MM.1S (cell line): ENCODE data around the gene IRAK2.

Source experiments
- DNase-seq: peaks from one replicate; pipeline ENCODE4 v3.0.0-alpha.2; 2015
- H2AFZ ChIP-seq: fragments of 300-600 bp; sonication (generic); 2 replicates; pipeline ENCODE4 v1.6.0; 2016; ENCODE audit warnings: antibody characterized with exemption, low read length
- H3F3A ChIP-seq: fragments of 300-600 bp; sonication (generic); 2 replicates; pipeline ENCODE4 v1.6.1; 2016; ENCODE audit warnings: mild to moderate bottlenecking, antibody characterized with exemption, low read length, moderate library complexity, mixed read lengths; ENCODE audit not compliant: insufficient read depth
- H3K27ac ChIP-seq: fragments of 300-600 bp; sonication (generic); 2 replicates; pipeline ENCODE4 v1.5.1; 2016; ENCODE audit warnings: mild to moderate bottlenecking, low read length
- H3K27me3 ChIP-seq: fragments of 300-600 bp; sonication (generic); replicated peaks from 2 replicates; pipeline ENCODE4 v1.6.0; 2016; ENCODE audit warnings: low read length; ENCODE audit not compliant: insufficient read depth
- H3K36me3 ChIP-seq: fragments of 300-600 bp; sonication (generic); replicated peaks from 2 replicates; pipeline ENCODE4 v1.6.1; 2016; ENCODE audit warnings: mild to moderate bottlenecking, low read length, mixed read lengths; ENCODE audit not compliant: insufficient read depth
- H3K4me1 ChIP-seq: fragments of 300-600 bp; sonication (generic); 2 replicates; pipeline ENCODE4 v1.6.1; 2016; ENCODE audit warnings: low read length, mixed read lengths
- H3K4me2 ChIP-seq: fragments of 300-600 bp; sonication (generic); 2 replicates; pipeline ENCODE4 v1.6.0; 2016; ENCODE audit warnings: low read depth, low read length
- H3K4me3 ChIP-seq: fragments of 300-600 bp; sonication (generic); 2 replicates; pipeline ENCODE4 v1.5.1; 2016; ENCODE audit warnings: low read length, mixed read lengths
- H3K79me2 ChIP-seq: fragments of 300-600 bp; sonication (generic); 2 replicates; pipeline ENCODE4 v1.6.1; 2016; ENCODE audit warnings: mixed run types, low read length, mixed read lengths
- H3K9ac ChIP-seq: fragments of 300-600 bp; sonication (generic); 2 replicates; pipeline ENCODE4 v1.6.1; 2016; ENCODE audit warnings: low read length, mixed read lengths
- H3K9me2 ChIP-seq: fragments of 300-600 bp; sonication (generic); replicated peaks from 2 replicates; pipeline ENCODE4 v1.6.1; 2016; ENCODE audit warnings: mild to moderate bottlenecking, low read length, mixed read lengths; ENCODE audit not compliant: insufficient read depth
- H3K9me3 ChIP-seq: fragments of 300-600 bp; sonication (generic); replicated peaks from 2 replicates; pipeline ENCODE4 v1.6.1; 2016; ENCODE audit warnings: mild to moderate bottlenecking, low read length, mixed read lengths; ENCODE audit not compliant: insufficient read depth
- H4K20me1 ChIP-seq: fragments of 300-600 bp; sonication (generic); 2 replicates; pipeline ENCODE4 v1.6.1; 2016; ENCODE audit warnings: mild to moderate bottlenecking, low read length, moderate library complexity, mixed read lengths; ENCODE audit not compliant: insufficient read depth
- CTCF ChIP-seq: fragments of 300-600 bp; sonication (generic); IDR thresholded peaks from 2 replicates; pipeline ENCODE4 v1.5.1; 2016; ENCODE audit warnings: antibody characterized with exemption, low read length, mixed read lengths
- EZH2 ChIP-seq: fragments of 300-600 bp; sonication (generic); optimal IDR thresholded peaks from 2 replicates; pipeline ENCODE3; 2017; ENCODE audit warnings: low read depth, mild to moderate bottlenecking, antibody characterized with exemption, low read length, mixed read lengths
- EZH2phosphoT487 ChIP-seq: fragments of 300-600 bp; sonication (generic); IDR thresholded peaks from 2 replicates; pipeline ENCODE4 v1.6.1; 2018; ENCODE audit warnings: antibody characterized with exemption, low read length

The IRAK2 gene

GRCh38 chr3:10215578-10216368, 51.1 kb downstream of the IRAK2 start:
- no peaks in the 10 kb centered on the region for H3K79me2 ChIP-seq
- H3K36me3 ChIP-seq: no peaks in the 10 kb centered on the region
- no peak overlapping the region for H2AFZ ChIP-seq
- no peaks in the 10 kb centered on the region for H4K20me1 ChIP-seq
- H3K4me1 ChIP-seq: peaks cover 14% of the 10 kb centered on the region
- H3K9me3 ChIP-seq: no peaks in the 10 kb centered on the region
- DNase-seq: no peak
- H3K4me3 ChIP-seq: no peak overlapping the region
- H3K4me2 ChIP-seq: no peak overlapping the region
- peaks cover 12% of the 10 kb centered on the region for H3F3A ChIP-seq
- H3K9me2 ChIP-seq: no peaks in the 10 kb centered on the region
- no peak overlapping the region for H3K9ac ChIP-seq
- H3K27ac ChIP-seq: no peak overlapping the region
- no peaks in the 10 kb centered on the region for H3K27me3 ChIP-seq
- no peak for TF ChIP-seq EZH2phosphoT487
- TF ChIP-seq EZH2: no peak
- no peak for TF ChIP-seq CTCF

- Histone ChIP-seq H3K9ac (no peak overlapping the region), H4K20me1 (no peaks in the 10 kb centered on the region), H3F3A (peaks cover 22% of the 10 kb centered on the region), H3K27me3 (no peaks in the 10 kb centered on the region), H2AFZ (no peak overlapping the region), H3K9me2 (no peaks in the 10 kb centered on the region), H3K4me1 (peaks cover 25% of the 10 kb centered on the region), H3K4me2 (no peak overlapping the region), H3K79me2 (no peaks in the 10 kb centered on the region), H3K9me3 (no peaks in the 10 kb centered on the region), H3K4me3 (no peak overlapping the region), H3K27ac (no peak overlapping the region), H3K36me3 (no peaks in the 10 kb centered on the region)
- no peak for DNase-seq
- TF ChIP-seq EZH2phosphoT487: no peak
- no peak for TF ChIP-seq EZH2
- no peak for TF ChIP-seq CTCF
Observed at GRCh38 chr3:10217359-10217758, 52.6 kb downstream of the IRAK2 start.

- Histone ChIP-seq H3F3A (peaks cover 41% of the 10 kb centered on the region), H3K4me1 (peaks cover 38% of the 10 kb centered on the region), H4K20me1 (no peaks in the 10 kb centered on the region), H3K36me3 (no peaks in the 10 kb centered on the region), H3K79me2 (no peaks in the 10 kb centered on the region), H3K9me3 (no peaks in the 10 kb centered on the region), H3K4me3 (no peak overlapping the region), H3K4me2 (no peak overlapping the region), H3K9me2 (no peaks in the 10 kb centered on the region), H3K9ac (no peak overlapping the region), H2AFZ (no peak overlapping the region), H3K27me3 (no peaks in the 10 kb centered on the region), H3K27ac (no peak overlapping the region; the same call in 1 of the 2 replicates)
- no peak for DNase-seq
- no peak for TF ChIP-seq EZH2
- no peak for TF ChIP-seq EZH2phosphoT487
- TF ChIP-seq CTCF: no peak
Observed at GRCh38 chr3:10219737-10220136, 55.0 kb downstream of the IRAK2 start.
